ENCODE results near the gene IGSF11.
"Not testable (repeated sequence)": the region's sequence is repeated elsewhere in the genome, so short reads cannot be mapped to it uniquely, and the experiment has no call there.

Gene IGSF11

GRCh38 chr3:118988198-118989130 is 46.2 kb downstream of the IGSF11 start:
- DNase-seq, result no peak

GRCh38 chr3:118987477-118987876 is 47.2 kb downstream of the IGSF11 start:
- DNase-seq, result no peak

DNA sequence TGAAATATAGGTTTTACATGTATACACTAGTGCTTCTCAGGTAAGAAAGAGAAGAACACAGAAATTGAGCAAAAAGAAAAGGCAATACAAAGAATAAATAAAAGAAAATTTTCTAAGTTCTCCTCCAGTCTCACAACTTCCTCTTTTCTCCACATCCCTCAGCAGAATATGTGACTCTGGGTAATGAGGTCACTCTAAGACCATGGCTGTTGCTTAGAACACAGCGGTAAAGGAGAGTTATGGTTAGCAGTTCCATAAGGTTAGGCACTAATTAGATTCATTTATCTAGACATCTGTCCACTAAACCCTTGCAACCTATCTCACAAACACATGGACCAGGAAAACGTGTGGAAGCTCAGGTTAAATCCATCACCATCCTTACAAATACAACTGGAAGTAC is 47.9 kb downstream of the IGSF11 start:
- DNase-seq, result no peak

DNA sequence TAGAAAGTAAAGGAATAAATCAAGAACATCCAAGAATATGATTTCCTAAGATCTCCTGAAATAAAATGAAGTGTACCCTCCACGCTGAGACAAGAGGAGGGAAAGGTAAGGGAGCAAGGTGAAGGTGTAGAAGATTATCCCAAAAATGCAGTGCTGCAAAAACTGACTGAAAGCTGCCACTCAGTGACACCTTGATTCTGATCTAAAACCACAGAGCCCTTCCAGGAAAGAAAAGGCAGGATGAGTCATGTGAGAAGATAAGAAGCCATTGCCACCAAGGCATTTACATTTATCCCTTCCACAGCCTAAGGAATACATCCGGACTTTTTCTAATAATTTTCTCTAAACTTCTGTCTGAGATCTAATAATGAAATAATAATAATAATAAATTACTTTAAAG is 49.9 kb downstream of the IGSF11 start:
- no peak for DNase-seq

- no peak for DNase-seq
Observed at GRCh38 chr3:118981494-118982134, 53.0 kb downstream of the IGSF11 start.

GRCh38 chr3:118980832-118981231 is 53.8 kb downstream of the IGSF11 start:
- DNase-seq, result no peak

- DNase-seq, result no peak
Observed at GRCh38 chr3:118978393-118978758, 56.3 kb downstream of the IGSF11 start.

- no peak for DNase-seq
Observed at GRCh38 chr3:118977671-118978392, 56.8 kb downstream of the IGSF11 start.

DNA sequence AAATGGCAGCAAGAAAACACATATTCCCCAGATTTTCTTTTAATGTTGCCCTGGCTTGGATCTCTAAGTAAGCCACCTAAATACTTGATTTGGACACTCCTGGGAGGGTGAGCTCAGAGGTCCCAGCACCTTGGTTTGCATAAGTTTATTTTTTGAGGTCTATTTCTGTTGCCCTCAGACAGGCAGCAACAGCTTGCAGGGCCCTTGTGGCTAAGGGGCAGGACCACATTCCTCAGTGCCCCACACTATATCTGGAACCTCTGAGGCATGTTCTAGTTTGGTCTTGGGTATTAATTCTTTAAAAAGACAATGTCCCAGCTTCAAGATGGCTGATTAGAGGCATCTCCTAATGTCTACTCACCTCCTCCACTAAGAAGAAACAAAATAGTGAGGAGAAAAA is 57.5 kb downstream of the IGSF11 start:
- DNase-seq, result no peak

- DNase-seq, result not testable (repeated sequence)
Observed at GRCh38 chr3:118975476-118975875, 59.2 kb downstream of the IGSF11 start.

DNA sequence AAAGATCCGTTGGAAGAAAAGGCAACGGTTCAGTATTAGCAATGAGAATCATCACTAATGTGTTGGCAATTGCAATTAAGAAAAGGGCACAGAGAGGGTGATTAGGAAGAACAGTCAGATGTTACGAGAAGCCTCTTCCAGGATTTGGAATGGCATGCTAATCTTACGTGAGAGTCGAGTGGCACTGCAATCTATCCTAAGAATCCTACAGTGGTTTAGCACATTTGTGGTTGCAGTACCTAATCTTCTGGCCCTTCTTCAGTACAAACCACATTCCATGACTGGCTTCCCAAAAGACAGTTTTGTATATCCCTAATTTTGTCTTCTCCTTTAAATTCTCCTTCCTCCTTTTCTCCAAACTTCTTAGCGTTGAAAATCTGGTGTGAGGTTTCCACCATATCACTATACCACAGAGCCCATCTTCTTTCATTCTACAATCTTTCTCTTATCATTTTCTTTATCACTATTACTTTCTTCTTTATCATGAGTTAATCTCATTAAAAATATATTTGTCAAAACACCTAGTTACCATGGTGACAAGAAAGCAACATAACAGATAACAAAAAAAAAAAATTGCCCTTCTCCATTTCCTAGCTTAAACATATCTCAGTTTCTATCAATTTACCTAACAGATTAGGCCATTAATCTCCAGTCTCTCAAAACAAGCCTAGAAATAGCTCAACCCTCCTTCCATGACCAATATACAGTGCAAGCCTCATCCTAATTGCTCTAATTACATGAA is 60.1 kb downstream of the IGSF11 start:
- DNase-seq, result no peak

DNA sequence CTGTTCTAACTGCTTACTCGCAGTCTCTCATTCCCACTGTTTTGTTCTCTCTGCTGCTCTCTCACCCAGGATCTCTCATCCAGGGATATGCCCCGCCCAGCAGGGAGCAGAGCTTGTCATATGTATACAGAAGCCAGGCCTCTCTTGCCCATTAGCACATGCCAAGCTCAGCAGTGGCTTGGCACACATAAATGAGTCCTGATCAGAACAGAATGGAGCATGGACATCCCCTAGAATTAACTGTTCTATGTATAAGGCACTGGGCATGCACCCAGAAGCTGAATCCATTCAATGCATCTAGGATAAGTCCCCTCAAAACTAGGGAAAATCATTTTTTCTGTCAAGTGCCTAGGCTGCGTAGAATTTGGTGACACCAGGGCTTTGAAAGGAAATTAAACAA is 61.6 kb downstream of the IGSF11 start:
- no peak for DNase-seq

DNA sequence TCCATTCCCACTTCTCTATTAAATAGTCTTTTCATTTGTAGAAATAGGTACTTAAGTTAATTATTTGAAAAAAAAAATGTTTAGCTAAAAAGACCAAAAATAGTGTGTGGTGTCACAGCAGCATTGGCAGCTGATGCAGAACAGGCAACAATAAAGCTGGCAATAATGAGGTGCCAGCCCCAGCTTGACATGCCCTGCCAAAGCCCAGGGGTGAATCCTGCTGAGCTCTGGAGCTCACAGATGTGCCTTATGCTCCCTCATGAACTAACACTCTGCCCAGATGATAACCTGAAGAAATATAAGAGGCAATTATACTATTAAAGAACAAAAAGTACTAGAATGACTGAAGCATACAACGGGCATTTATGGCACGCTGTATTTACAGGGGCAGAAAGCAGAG is 63.8 kb downstream of the IGSF11 start:
- DNase-seq, result no peak

DNA sequence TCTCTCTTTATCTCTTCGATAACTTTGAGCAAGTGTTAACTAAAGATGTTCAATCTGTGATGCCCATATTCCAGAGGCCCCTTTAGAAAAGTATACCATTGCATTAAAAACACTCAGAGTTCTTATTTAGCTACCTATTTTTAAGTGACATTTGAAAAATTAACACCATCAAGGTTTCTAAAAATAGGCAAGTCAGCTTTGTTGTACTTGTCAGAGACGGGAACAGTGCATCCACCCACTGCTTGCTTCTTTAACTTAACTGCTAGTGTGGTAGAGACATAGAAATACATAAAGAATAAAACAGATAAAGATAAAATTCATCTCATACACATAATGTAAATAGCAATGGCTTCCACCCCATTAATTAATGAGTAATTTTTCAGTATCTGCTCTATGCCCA is 66.0 kb downstream of the IGSF11 start:
- DNase-seq, result no peak

- DNase-seq, result no peak
Observed at GRCh38 chr3:118968111-118968510, 66.5 kb downstream of the IGSF11 start.

DNA sequence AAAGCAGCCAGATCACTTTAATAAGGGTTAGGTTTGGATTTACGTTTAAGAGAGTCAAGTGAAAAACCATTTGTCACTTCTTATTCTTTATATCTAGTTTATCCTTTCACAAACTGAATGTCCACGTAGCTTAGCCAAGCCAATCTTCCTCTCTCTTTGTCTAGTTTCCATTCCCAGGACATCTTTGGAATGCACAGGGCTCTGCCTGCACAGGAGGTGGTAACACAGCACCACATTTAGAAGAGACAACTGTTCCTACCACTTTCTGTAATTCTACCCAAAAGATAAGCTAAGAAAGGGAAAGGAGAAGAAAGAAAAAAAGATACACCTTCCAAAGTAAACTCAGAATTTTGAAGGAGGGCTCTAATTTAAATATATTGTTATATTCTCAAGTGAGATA is 67.9 kb downstream of the IGSF11 start:
- no peak for DNase-seq

GRCh38 chr3:118963711-118964110 is 70.9 kb downstream of the IGSF11 start:
- DNase-seq, result no peak

DNA sequence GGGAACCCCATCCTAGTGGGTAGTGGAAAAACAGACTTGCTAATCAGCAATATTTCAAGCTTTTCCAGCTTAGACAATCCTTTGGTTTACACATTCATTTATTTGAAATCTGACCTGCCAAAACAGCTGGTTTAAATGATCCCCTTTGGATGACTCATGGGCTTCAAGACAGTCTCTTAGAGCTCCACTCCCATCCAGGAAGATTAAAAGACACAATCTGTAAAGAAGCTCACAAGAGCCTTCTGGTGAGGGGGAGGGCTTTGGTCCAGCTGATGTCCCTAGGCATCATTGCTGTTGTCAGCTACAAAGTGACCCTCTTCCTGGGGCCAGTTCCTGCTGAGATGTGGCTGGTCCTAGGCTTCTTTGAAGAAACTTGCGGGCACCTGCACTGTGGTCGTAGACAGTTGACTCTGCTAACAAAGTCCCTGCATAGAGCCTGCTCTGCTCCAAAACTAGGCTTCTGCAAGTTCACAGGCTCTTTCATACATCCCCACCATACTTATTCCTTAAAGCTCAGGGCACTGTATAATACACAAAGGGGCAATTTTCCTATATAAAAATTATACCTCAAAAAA is 73.7 kb downstream of the IGSF11 start:
- no peak for DNase-seq

- no peak for DNase-seq
Observed at GRCh38 chr3:118955914-118956556, 78.6 kb downstream of the IGSF11 start.

- no peak for DNase-seq
Observed at GRCh38 chr3:118951089-118951488, 83.6 kb downstream of the IGSF11 start.

- DNase-seq, result no peak
Observed at GRCh38 chr3:118949113-118949760, 85.4 kb downstream of the IGSF11 start.

DNA sequence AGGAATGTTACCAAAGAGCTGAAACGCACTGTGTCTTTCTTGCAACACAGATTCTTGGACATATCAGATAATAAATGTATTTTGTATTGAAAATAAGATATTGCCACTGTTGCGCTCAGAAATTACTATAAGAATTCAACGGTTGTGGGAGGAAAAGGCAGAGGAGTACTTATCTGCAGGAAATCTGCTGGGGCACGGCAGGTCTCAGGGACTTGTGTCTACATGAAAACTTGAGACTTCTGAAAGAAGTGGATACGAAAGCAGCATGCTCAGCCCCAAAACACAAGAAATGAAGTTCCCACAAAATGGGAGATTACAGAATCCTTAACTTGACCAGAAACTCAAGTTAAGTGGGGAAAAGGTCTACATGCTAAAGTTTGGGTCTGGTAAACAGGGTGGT is 86.5 kb downstream of the IGSF11 start:
- no peak for DNase-seq

Data from NCI-H526 treated with DMSO at 0.1 percent for 48 hours (cell line).